Medulla oblongata (tissue), 1 donor: ENCODE measurements around the gene BFSP1.

ENCODE experiments used
- DNase-seq: peaks from one replicate; pipeline ENCODE4 v3.0.0-alpha.2; 2015; ENCODE audit errors: extremely low spot score

Gene BFSP1

DNA sequence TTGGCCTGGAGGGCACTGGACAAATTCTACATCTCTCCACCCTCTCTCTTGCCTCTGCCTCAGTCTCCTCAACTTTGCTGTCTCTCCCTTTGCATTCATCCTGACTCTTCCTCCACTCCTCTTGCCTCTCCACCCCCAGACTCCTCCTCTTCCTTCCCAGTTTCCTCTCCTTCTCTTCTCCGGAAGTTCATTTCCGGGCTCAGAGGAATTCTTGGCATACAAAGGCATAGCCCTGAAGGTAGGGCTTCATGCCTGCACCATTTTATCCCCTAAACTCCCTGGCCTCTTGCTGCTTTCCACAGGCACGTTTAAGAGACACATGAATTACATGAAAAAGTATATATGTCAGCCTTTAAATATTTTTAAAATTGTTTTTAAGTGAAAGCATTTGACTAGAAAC, 10.6 kb downstream of the BFSP1 start:
- DNase-seq = no peak

DNA sequence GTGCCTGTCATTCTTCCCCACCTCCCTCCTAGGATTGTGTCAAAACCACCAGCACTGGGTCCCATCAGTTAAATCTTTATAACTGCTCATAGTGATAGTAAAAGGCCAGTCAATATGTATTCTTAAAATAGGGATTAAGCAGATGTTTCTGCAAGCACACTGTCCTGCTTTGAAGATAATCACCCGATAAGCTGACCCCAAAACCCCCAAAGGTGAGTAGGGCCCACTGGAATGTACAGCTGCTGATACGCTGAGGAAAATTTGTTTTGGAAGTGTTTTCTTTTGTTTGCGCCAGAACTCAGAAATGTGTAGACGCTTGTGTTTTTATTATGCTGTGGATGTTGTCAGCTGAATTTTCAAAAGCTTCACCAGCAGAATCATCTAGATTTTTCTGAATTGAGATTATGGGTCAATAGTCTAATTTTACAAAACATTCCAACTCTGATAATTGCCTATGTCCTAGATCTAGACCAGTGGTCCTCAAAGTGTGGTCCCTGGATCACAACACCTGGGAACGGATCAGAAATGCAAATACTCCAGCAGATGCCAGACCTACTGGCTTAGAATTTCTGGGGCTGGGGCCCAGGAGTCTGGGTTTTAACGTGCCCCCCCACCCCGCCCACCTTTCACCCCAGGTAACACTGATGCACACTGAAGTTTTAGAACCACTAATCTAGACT, 11.4 kb downstream of the BFSP1 start:
- DNase-seq = no peak

GRCh38 chr20:17518339-17519052, 12.7 kb downstream of the BFSP1 start:
- peak; percentile 34 for DNase-seq

- no peak for DNase-seq
Observed at GRCh38 chr20:17515053-17515452, 16.1 kb downstream of the BFSP1 start.

- DNase-seq = no peak
Observed at GRCh38 chr20:17513939-17514338, 17.2 kb downstream of the BFSP1 start.

DNA sequence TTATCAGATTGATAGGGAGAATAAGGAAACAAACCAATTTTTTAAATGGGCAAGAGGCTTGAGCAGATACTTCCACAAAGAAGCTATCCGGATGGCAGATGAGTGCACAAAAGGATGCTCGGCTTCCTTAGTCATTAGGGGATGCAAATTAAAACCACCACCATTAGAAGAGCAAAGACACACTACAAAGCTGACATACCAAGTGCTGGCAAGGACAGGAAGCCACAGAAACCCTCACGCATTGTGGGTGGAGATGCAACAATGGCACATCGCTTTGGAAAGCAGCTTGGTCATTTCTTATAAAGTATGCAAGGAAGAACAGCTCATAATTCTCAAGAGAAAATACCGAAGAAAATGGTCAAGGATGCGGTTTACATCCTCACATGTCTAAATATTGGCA, 19.8 kb downstream of the BFSP1 start:
- no peak for DNase-seq

- no peak for DNase-seq
Observed at GRCh38 chr20:17510548-17510947, 20.6 kb downstream of the BFSP1 start.

GRCh38 chr20:17508756-17509155, 22.4 kb downstream of the BFSP1 start:
- DNase-seq = no peak

GRCh38 chr20:17507531-17507930, 23.6 kb downstream of the BFSP1 start:
- DNase-seq = no peak

DNA sequence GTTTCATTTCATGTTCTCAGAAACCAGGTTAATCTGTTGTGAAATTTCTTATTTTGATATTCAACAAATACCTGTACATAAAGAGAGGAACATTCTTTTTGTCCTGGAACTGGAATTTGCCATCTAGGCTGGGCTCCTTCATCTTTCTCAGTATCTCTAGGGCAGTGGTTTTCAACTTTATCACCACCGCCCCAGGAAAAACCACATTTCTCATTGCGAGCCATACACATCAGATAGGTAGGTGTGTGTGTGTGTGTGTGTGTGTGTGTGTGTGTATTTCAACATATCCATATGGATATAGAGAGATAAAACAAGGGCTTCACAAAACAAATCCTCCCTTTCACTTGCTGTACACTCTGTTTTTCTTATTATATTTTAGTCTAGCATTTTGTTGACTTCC, 24.1 kb downstream of the BFSP1 start:
- DNase-seq = no peak

GRCh38 chr20:17505636-17506517, 25.3 kb downstream of the BFSP1 start:
- peak; percentile 18 for DNase-seq

- peak; percentile 77 for DNase-seq
Observed at GRCh38 chr20:17504898-17505635, 26.1 kb downstream of the BFSP1 start.

DNA sequence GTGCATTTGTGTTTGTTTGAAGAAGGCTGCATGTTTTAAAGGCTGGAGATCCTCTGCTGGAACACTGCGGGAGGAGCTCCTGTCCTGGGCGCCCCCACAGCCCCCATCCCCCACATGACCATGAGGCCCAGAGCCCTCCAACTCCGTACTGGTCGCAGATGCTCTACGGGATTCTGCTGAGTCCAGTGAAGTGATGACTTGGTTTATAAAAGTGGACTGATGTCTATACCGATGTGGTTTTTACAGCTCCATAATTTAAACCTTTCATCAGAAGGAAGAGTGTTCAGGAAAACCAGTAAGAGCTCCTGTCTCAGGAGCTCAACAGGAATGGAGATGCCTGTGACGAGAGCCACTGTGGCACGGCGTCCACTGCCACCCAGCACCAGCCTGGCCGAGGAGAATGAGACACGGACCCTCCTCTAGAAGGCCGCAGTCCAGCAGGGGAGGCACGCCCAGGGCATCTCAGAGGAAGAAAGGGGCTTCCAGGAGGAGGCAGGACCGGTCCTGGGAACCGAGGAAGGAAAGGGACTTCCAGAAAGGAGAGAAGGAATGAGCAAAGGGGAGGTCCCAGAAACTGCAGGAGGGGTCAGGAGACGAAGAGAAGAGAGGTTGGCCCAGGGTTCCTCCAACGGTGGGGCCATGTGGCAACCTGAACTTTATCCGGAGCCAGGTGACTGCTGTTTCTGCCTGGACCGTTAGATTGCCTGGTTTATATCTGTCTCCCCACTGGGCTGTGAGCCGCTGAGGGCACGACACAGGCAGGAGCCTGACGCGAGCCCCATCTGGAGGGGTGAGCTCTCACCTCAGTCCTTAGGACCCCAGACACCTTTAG, 26.9 kb downstream of the BFSP1 start:
- no peak for DNase-seq

GRCh38 chr20:17503301-17504065, 27.7 kb downstream of the BFSP1 start:
- DNase-seq = no peak

DNA sequence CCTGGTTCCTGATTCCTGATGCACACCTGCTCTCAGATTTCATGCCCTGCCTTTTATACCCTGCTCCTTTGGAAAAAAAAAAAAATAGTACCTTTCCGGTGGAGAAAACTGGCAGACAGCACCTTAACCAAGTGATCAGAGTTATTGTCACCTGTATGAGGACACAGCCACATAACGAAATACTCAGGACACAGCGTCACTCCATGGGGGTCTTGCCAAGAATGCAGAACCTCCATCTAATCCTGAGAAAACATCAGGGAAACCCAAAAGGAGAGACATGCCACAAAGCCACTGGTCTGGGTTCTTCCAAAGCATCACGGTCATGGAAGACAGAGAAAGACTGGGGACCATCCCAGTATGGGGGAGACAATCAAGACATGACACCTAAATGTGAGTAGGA, 29.1 kb downstream of the BFSP1 start:
- no peak for DNase-seq

DNA sequence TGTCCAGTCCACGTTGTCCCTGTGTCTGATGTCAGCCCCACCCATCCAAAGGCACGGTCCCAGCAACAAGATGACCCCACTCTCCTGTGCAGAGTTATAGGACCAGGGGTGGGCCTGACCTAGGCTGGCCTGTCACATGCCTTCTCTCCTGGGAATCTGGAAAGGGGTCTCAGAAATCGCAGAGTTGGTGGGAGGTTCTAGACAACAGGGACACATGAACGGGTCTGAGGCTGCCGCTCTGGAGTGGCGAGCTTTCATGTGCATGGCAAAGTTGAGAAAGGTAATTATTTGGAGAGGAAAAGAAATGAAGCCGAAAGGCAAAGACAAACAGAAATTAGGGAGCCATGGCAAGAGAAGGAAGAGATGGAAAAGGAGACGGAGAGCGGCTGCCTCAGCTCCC, 29.5 kb downstream of the BFSP1 start:
- DNase-seq = no peak

GRCh38 chr20:17500826-17501225, 30.4 kb downstream of the BFSP1 start:
- DNase-seq = no peak

- no peak for DNase-seq
Observed at GRCh38 chr20:17500271-17500670, 30.9 kb downstream of the BFSP1 start.

- DNase-seq = no peak
Observed at GRCh38 chr20:17499041-17499440, 32.1 kb downstream of the BFSP1 start.

- no peak for DNase-seq
Observed at GRCh38 chr20:17498641-17499040, 32.5 kb downstream of the BFSP1 start.
